NT2/D1 (cell line): ENCODE measurements around the gene PNMA8B.

Source experiments
- SUZ12 ChIP-seq: IDR thresholded peaks from 2 replicates; pipeline ENCODE4 v1.6.1; 2011; ENCODE audit not compliant: insufficient read length, insufficient read depth; ENCODE audit errors: extremely low read depth
- ZNF274 ChIP-seq: IDR thresholded peaks from 2 replicates; pipeline ENCODE4 v1.6.1; 2011; ENCODE audit warnings: mild to moderate bottlenecking, low read depth, low read length

DNA sequence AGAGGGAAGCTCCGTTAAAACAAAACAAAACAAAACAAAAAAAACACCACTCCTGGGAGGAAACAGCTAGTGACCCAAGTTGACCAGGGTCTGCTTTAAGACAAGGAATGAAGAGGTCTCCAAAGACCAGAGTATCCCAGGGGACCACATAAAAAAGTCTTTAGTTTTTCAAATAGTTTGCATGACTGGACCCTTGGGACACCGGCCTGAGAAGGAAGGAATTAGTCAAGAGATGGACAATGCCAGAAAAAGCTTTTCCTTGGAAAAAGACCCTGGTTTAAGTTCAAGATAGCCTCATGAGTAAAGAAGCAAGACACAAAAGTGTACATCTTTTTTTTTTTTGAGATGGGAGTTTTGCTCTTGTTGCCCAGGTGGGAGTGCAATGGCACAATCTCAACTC is 12.5 kb upstream of the PNMA8B start:
- TF ChIP-seq SUZ12 (no peak), ZNF274 (no peak)
